ENCODE results near the gene PLEKHA1.

DNA sequence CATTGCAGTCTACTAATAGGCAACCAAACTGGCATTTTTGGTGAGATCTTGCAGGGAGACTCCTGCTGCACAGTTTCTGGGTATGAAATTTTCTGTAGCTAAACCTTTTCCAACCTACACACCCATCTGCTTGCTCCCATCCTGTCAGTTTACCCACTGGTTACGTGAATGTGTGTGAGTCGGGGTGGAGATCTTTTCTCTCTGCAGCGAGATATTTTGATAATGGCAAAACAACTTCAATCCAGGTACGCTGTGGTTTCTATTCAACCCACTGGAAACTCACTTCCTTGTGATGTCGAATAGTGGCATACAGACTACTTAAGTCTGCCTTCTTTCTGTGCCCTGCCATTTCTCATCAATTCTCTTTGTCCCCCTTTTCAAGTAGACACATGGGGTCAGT lies 4.5 kb downstream of the PLEKHA1 start:
- TF ChIP-seq USF2 (IDR thresholded peaks at IDR 0.05; ENCODE audit: borderline replicate concordance, low read depth, low read length) (no peak), CTCF (IDR thresholded peaks at IDR 0.05) (no peak), POLR2AphosphoS5 (IDR thresholded peaks at IDR 0.05; ENCODE audit: low read depth, low read length) (no peak), YY1 (IDR thresholded peaks at IDR 0.05; ENCODE audit: low read depth) (no peak), MAX (IDR thresholded peaks at IDR 0.05; ENCODE audit: low read depth) (no peak), JUND (IDR thresholded peaks at IDR 0.05) (no peak), IRF3 (IDR thresholded peaks at IDR 0.05; ENCODE audit: low read depth, low read length) (no peak), EZH2phosphoT487 (IDR thresholded peaks at IDR 0.05; ENCODE audit: borderline replicate concordance, low read depth) (no peak), NFIC (IDR thresholded peaks at IDR 0.05; ENCODE audit: borderline replicate concordance) (no peak), RXRA (IDR thresholded peaks at IDR 0.05; ENCODE audit: borderline replicate concordance, low read depth) (no peak)
- TF ChIP-seq, protein P1, sequence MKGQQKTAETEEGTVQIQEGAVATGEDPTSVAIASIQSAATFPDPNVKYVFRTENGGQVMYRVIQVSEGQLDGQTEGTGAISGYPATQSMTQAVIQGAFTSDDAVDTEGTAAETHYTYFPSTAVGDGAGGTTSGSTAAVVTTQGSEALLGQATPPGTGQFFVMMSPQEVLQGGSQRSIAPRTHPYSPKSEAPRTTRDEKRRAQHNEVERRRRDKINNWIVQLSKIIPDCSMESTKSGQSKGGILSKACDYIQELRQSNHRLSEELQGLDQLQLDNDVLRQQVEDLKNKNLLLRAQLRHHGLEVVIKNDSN (IDR thresholded peaks at IDR 0.05; ENCODE audit: borderline replicate concordance, low read depth) = no peak
- TF ChIP-seq, protein P2, sequence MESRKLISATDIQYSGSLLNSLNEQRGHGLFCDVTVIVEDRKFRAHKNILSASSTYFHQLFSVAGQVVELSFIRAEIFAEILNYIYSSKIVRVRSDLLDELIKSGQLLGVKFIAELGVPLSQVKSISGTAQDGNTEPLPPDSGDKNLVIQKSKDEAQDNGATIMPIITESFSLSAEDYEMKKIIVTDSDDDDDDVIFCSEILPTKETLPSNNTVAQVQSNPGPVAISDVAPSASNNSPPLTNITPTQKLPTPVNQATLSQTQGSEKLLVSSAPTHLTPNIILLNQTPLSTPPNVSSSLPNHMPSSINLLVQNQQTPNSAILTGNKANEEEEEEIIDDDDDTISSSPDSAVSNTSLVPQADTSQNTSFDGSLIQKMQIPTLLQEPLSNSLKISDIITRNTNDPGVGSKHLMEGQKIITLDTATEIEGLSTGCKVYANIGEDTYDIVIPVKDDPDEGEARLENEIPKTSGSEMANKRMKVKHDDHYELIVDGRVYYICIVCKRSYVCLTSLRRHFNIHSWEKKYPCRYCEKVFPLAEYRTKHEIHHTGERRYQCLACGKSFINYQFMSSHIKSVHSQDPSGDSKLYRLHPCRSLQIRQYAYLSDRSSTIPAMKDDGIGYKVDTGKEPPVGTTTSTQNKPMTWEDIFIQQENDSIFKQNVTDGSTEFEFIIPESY (IDR thresholded peaks at IDR 0.05; ENCODE audit: borderline replicate concordance, low read depth) = no peak
